Osteocyte (in vitro differentiated cells): Measurements from ENCODE around the gene WDR17. TPM values are rescaled to one million over a fixed set of nuclear protein-coding genes. Genes with fewer than 3 reads are reported as not detected.

Experiments used
- DNase-seq: peaks from one replicate; pipeline ENCODE4 v3.0.0; 2021; ENCODE audit warnings: mixed read lengths; ENCODE audit not compliant: unreplicated experiment; ENCODE audit errors: extremely low spot score
- H3K27ac Mint-ChIP-seq: one replicate; pipeline ENCODE4 v1.8.0; 2021; ENCODE audit warnings: mild to moderate bottlenecking, mixed read lengths; ENCODE audit not compliant: unreplicated experiment
- H3K27me3 Mint-ChIP-seq: one replicate; pipeline ENCODE4 v1.8.0; 2021; ENCODE audit warnings: mixed read lengths; ENCODE audit not compliant: unreplicated experiment
- H3K36me3 Mint-ChIP-seq: one replicate; pipeline ENCODE4 v1.8.0; 2021; ENCODE audit warnings: mixed read lengths; ENCODE audit not compliant: unreplicated experiment
- H3K4me1 Mint-ChIP-seq: one replicate; pipeline ENCODE4 v1.8.0; 2021; ENCODE audit warnings: mixed read lengths; ENCODE audit not compliant: unreplicated experiment
- H3K4me3 Mint-ChIP-seq: one replicate; pipeline ENCODE4 v1.8.0; 2021; ENCODE audit warnings: mild to moderate bottlenecking, moderate library complexity, mixed read lengths; ENCODE audit not compliant: unreplicated experiment
- H3K9me3 Mint-ChIP-seq: one replicate; pipeline ENCODE4 v1.8.0; 2021; ENCODE audit warnings: mixed read lengths; ENCODE audit not compliant: unreplicated experiment
- total RNA-seq: library from RNA; stranded (reverse); gene quantifications from 2 replicates; pipeline ENCODE4 v1.2.1, GENCODE V29; 2021
- TF ChIP-seq, protein P1 (sequence below): fragments of 200-600 bp; sonication (generic); IDR thresholded peaks from 2 replicates; pipeline ENCODE4 v1.5.0; 2021; ENCODE audit warnings: antibody characterized with exemption, mild to moderate bottlenecking, moderate library complexity

Gene WDR17
- total RNA-seq, 1 donor from 2014 or later: 0.67 TPM

- no peaks in the 10 kb centered on the region for H3K36me3 Mint-ChIP-seq
- no peaks in the 10 kb centered on the region for H3K9me3 Mint-ChIP-seq
- TF ChIP-seq, protein P1, sequence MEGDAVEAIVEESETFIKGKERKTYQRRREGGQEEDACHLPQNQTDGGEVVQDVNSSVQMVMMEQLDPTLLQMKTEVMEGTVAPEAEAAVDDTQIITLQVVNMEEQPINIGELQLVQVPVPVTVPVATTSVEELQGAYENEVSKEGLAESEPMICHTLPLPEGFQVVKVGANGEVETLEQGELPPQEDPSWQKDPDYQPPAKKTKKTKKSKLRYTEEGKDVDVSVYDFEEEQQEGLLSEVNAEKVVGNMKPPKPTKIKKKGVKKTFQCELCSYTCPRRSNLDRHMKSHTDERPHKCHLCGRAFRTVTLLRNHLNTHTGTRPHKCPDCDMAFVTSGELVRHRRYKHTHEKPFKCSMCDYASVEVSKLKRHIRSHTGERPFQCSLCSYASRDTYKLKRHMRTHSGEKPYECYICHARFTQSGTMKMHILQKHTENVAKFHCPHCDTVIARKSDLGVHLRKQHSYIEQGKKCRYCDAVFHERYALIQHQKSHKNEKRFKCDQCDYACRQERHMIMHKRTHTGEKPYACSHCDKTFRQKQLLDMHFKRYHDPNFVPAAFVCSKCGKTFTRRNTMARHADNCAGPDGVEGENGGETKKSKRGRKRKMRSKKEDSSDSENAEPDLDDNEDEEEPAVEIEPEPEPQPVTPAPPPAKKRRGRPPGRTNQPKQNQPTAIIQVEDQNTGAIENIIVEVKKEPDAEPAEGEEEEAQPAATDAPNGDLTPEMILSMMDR: no peak
- no peak overlapping the region for H3K27ac Mint-ChIP-seq
- no peak overlapping the region for H3K4me3 Mint-ChIP-seq
- no peaks in the 10 kb centered on the region for H3K4me1 Mint-ChIP-seq
- H3K27me3 Mint-ChIP-seq: peaks cover 3% of the 10 kb centered on the region
- no peak for DNase-seq
Measured at GRCh38 chr4:176053785-176054184, 11.9 kb upstream of the WDR17 start.

DNA sequence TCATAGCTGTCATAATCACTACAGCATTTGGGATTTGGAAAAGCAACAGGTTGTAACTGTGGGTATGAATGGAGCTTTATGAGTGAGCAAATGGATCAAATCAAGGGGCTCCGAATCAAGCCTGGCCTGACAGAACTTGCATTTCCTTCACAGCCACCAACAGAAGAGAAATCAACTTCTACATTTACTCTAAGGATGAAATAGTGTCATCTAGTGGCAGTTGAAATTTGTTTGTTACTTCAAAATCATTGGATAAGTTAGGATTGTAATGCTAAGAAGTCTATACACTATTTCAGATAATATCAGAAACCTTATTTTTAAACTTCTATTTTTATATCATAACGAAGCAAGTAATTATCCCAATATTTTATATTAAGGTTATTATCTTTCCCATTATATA lies 10.7 kb upstream of the WDR17 start:
- H3K27me3 Mint-ChIP-seq: peaks cover 4% of the 10 kb centered on the region
- H3K36me3 Mint-ChIP-seq: no peaks in the 10 kb centered on the region

DNA sequence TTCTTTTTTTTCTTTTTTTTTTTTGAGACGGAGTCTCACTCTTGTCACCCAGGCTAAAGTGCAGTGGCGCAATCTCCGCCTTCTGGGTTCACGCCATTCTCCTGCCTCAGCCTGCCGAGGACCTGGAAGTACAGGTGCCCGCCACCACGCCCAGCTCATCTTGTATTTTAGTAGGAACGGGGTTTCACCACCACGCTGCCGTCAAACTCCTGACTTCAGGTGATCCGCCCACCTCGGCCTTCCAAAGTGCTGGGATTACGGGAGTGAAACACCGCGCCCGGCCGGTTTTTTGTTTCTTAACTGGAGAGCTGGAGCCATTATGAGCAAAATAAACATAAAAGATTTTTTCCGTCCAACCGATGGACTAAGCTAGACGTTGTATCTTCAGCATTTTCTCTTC lies 1.9 kb upstream of the WDR17 start:
- peaks cover 48% of the 10 kb centered on the region for H3K27me3 Mint-ChIP-seq
- H3K36me3 Mint-ChIP-seq: no peaks in the 10 kb centered on the region
- no peaks in the 10 kb centered on the region for H3K9me3 Mint-ChIP-seq
- TF ChIP-seq, protein P1: no peak
- H3K4me3 Mint-ChIP-seq: no peak overlapping the region
- H3K27ac Mint-ChIP-seq: no peak overlapping the region
- H3K4me1 Mint-ChIP-seq: peaks cover 9% of the 10 kb centered on the region
- DNase-seq: no peak

More for the DNA sequence above, 10.7 kb upstream of the WDR17 start:
- H3K4me3 Mint-ChIP-seq: no peak overlapping the region
- TF ChIP-seq, protein P1: peak; percentile 41
- DNase-seq: no peak
- no peaks in the 10 kb centered on the region for H3K4me1 Mint-ChIP-seq
- H3K27ac Mint-ChIP-seq: no peak overlapping the region
- no peaks in the 10 kb centered on the region for H3K9me3 Mint-ChIP-seq

GRCh38 chr4:176064539-176064938 lies 1.1 kb upstream of the WDR17 start:
- no peak overlapping the region for H3K27ac Mint-ChIP-seq
- H3K4me3 Mint-ChIP-seq: no peak overlapping the region
- H3K27me3 Mint-ChIP-seq: peaks cover 50% of the 10 kb centered on the region
- DNase-seq: no peak
- H3K36me3 Mint-ChIP-seq: no peaks in the 10 kb centered on the region
- H3K9me3 Mint-ChIP-seq: no peaks in the 10 kb centered on the region
- TF ChIP-seq, protein P1: no peak
- H3K4me1 Mint-ChIP-seq: peaks cover 9% of the 10 kb centered on the region

GRCh38 chr4:176066757-176067156 lies 1.1 kb downstream of the WDR17 start:
- Mint-ChIP-seq H3K4me1 (peaks cover 9% of the 10 kb centered on the region), H3K27me3 (peaks cover 41% of the 10 kb centered on the region), H3K4me3 (no peak overlapping the region), H3K27ac (no peak overlapping the region), H3K36me3 (no peaks in the 10 kb centered on the region), H3K9me3 (no peaks in the 10 kb centered on the region)
- TF ChIP-seq, protein P1: no peak
- DNase-seq: no peak
